Dermis microvascular lymphatic vessel endothelial cell (primary cell): ENCODE measurements around the gene TRIM49C. TPM values are rescaled to one million over a fixed set of nuclear protein-coding genes. Genes with fewer than 3 reads are reported as not detected.
"Not testable (repeated sequence)": the region's sequence is repeated elsewhere in the genome, so short reads cannot be mapped to it uniquely, and the experiment has no call there.

Source experiments
- DNase-seq, 2 donors: peaks; one replicate each; pipeline versions ENCODE4 v3.0.0 to v3.0.0-alpha.2; 2010; ENCODE audit warnings: low read depth in 2 of 2
- total RNA-seq: library from RNA; depleted of rRNA; stranded (reverse); fragments of >200 nt; gene quantifications from 2 replicates; pipeline ENCODE4 v1.2.1, GENCODE V29; 2014

TRIM49C gene
- not detected in 2 replicates for total RNA-seq

DNA sequence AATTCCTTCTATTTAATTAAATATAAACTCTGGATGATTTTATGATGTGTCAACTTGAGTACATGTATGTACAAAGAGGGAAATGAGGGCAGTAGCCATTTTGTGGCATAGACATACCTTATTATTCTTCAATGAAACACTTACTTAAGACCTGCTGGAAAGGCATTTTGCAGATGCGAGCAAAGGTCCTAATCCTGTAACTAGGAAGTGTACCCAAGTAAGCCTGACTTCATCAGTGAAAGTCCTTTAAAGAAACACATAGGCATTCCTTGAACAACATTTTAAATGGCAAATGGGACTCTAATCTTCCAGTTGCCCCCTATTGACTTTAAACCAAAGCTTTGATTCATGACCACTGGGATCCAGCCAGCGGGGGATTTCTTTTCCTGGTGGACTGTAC is at the start of gene TRIM49C:
TSS of gene TRIM49C (plus strand) at position 301 of the 400 bp plus-strand sequence. CDS start 4,106 bp downstream, outside the sequence.
- DNase-seq = not testable (repeated sequence)

DNA sequence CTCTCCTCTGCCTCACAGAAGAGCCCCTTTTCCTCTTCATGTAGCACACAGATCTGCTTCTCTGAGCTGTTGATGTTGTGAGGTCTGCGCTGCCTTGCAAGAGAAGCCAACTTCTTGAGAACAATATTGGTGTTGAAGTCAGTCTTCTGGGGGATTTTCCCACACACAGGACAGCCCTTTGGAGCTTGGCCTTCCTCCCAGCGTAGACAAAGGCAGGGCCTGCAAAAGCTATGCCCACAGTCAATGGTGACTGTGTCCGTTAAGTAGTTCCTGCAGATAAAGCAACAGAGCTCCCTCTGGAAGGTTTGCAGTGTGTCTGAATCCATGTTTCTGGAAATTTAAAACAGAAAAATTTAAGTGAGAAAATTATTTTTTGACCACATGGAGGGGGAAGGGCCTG is 6.7 kb upstream of the TRIM49C start:
- not testable (repeated sequence) for DNase-seq

GRCh38 chr11:90051591-90052209 is 20.8 kb downstream of the TRIM49C start:
- not testable (repeated sequence) for DNase-seq

- DNase-seq = not testable (repeated sequence)
These were observed 21.4 kb downstream of the TRIM49C start for GRCh38 chr11:90052311-90052710.

DNA sequence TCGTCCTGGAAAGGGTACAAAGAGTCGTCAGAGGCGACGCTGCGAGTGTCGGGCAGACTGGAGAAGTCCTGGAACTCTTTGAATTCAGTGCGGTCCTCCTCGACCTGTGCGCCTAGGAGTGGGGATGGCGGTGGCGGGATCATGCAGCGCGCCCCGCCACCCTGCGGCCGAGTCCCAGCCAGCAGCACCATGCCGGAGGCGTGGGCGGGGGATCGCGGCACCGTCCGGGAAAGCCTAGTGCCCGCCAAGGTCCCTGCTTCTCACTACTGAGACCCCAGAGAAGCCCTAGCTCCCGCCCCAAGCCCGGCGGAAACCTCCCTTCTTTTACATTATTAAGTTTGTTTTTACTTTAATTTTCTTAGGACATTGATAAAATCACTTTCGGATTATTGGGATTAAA is 22.6 kb downstream of the TRIM49C start:
- not testable (repeated sequence) for DNase-seq

GRCh38 chr11:90085650-90086049 is 54.7 kb downstream of the TRIM49C start, which contains the start of gene UBTFL1:
Gene UBTFL1, plus strand, starts transcription at chr11:90085950. Its CDS starts 0 bp downstream, at chr11:90085950.
- not testable (repeated sequence) for DNase-seq

DNA sequence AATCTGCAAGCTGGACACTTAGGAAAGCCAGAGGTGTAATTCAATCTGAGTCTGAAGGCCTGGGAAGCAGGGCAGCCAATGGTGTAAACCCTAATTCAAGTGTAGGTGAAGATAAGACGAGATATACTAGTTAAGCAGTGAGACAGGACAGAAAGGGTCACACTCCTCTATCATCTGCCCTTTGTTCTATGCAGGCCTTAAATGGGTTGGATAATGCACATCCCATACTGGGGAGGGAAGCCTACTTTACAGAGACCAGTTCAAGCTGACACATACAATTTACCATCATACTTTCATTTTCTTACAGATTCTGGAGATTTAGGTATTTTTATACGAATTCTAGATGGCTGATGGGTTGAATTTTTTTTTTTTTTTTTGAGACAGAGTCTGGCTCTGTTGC is 57.8 kb downstream of the TRIM49C start:
- not testable (repeated sequence) for DNase-seq

Other genes with a start within 250 kb of the TRIM49C start
- not detected in 2 replicates for gene TRIM49, start 222.5 kb upstream of the TRIM49C start, total RNA-seq
- under 0.01 TPM in 1 of 2 replicates, not detected in the other for gene TRIM64B, start 152.6 kb upstream of the TRIM49C start, total RNA-seq
- gene TRIM49D1, start 108.9 kb upstream of the TRIM49C start, total RNA-seq = not detected in 2 replicates
- not detected in 2 replicates for gene TRIM49D2, start 107.0 kb upstream of the TRIM49C start, total RNA-seq
- gene TRIM64, start 65.1 kb upstream of the TRIM49C start, total RNA-seq = not detected in 2 replicates
- gene UBTFL1, start 54.8 kb downstream of the TRIM49C start, total RNA-seq = not detected in 2 replicates
- 0.26 and 0.51 TPM in 2 replicates for gene NAALAD2, start 103.6 kb downstream of the TRIM49C start, total RNA-seq
- gene CHORDC1, start 191.9 kb downstream of the TRIM49C start, total RNA-seq = 21.1 and 23.4 TPM in 2 replicates